COLO668 (cell line): ENCODE results near the gene C1orf198.

Experiments
- DNase-seq: peaks from one replicate; lab custom pipeline; 2025; ENCODE audit not compliant: unreplicated experiment; lab: John Stamatoyannopoulos, UW

The C1orf198 gene

DNA sequence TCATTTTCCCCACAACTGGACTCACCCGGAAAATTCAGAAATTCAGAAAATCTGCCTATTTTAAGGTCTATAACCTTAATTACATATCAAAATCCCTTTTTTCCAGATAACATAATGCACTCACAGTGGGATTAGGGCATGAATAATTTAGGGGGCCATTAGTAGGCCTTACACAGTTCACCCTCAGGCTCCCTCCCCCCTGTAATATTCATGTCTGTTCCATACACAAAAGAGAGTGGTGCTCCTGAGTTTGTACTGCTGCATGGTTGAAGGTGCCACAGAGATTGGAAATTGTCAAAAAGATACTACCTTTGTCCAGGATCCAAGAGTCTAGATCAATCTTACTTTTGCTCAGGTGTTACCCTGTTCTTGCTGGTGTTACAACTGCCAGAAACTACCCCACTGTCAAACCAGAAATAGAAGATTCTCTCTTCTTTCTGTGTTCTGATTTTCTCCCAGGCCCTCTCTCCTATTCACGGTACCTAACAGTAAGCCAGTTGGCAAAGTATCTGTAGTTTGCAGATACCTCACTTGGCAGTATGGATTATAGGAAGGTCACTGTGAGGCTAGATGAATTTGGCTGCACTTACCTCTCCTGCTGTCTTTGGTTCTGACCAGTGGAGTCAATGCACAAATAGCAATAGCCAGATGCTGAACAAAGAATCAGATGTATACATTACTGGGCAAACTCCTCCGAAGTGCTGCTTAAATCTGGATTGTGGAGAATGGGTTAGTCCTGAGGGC, 53.2 kb downstream of the C1orf198 start:
- DNase-seq = no peak

DNA sequence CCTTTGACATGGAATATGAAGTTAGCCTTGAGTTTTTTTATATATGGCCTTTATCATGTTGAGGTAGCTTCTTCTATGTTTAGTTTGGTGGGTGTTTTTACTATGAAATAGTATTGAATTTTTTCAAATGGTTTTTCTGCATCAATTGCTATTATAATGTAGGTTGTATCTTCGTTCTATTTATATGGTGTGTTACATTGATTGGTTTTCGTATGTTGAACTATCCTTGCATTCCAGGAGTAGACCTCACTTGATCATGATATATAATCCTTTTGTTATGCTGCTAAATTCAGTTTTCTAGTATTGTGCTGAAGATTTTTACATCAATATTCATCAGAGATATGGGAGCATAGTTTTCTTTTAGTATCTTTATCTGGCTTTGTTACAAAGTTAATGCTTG, 55.8 kb downstream of the C1orf198 start:
- no peak for DNase-seq

DNA sequence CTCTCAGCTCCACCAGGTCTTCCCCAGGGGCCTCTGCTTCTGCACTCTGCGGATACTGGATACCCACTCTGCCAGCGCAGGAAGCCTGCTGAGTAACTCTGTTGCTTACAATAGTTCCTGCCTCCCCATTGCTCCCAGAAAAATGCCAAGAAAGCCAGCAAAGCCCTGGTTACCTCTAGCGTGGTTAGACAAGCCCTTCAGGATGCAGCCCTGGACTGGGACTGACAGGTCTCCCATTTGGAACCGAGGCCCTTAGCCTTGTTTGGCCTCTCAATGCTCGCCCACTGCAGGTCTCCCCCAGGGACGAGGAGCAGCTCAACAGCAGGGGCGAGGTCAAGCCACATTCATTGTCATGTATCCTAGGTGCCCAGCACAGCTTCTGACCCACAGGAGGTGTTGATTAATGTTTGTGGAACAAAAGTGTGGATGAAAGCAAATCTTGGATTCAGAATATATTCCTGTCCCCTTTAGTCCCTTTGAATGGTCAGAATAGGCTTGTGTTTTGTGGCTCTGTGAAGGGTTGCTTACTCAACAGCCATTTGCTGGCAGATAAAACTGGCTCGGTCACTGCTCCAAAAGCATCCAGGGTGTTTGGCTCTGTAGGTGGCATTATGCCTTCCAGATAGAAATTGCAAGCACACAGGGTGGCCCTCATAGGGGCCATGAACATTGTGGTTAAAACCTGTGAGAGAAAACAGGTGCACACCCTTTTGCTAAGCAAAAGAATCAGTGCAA, 58.9 kb downstream of the C1orf198 start:
- no peak for DNase-seq

DNA sequence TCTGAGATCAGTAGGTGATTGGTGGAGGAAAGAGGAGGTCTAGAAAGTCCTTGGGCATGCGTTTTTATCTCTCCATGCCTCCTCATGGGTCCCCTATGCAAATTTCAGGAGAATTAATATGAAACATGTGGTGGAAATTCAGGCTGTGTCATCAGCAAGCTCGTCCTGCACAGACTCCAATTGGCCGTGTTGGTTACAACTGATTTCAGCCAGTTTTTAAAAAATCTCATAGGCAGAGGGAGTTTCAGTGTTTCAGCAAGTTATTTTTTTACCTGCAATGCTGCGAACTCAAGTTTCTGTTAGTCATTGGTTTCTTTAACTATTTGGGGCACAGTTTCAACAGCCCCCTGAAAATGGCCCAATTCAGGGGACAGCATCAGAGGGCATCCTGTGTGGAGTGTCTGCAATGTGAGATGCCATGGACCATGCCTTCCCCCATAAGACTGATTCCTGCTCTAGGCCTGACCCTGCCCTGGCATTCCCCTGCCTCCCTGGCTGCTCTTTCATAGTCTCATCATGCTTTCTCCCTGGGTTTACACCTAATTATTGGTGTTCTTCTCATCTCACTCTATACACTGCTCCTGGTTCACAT, 59.9 kb downstream of the C1orf198 start:
- DNase-seq = no peak

DNA sequence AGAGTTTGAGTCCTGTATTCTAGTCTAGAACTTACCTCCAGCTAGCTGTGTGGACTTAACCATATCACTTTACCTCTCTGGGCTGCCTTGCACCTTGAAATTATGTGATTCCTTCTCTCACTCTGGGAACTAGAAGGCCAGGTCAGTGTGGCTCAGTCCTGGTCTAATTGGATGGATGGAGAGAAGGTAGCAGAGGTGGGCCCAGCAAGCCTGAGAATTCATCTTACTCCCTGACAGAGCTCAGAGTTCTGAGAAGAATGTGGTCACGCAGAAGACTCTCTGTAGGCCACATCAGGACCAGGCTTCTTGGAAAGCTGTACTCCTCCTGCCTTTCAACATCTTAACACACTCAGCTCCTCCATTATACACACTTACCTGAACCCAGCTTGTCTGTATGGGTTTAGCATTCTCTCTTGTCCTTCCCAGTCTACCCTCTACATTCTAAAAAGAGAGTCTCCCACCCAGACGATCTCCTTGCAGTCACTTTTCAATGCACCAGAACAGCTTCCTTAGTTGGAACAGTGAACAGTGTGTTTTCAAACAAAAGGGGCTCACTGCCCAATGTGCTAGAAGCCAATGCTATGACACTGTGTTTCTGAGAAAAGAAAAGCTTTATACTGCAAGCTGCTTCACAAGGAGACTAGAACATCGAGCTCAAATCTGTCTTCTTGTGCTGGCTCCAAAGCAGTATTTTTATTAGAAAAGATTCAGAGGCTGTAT, 60.6 kb downstream of the C1orf198 start:
- no peak for DNase-seq

DNA sequence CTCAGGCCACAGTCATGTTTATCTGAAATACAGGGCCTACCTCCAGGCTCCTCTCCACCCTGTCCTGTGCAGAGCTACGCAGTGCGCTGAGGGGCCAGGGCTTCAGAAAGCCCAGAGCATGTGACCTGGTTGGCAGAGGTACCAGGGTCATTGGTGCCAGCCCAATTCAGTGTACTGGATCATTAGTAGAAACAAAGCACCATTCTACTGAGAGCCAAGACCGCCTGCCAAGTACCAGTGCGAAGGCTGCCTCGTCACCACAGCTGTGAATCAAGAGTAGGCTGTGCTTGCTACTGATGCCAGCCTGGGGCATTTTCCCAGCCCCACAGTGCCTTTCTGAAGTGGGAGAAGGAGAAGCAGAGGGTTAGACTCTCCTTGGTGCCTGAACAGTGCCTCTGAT, 61.3 kb downstream of the C1orf198 start:
- DNase-seq = no peak

DNA sequence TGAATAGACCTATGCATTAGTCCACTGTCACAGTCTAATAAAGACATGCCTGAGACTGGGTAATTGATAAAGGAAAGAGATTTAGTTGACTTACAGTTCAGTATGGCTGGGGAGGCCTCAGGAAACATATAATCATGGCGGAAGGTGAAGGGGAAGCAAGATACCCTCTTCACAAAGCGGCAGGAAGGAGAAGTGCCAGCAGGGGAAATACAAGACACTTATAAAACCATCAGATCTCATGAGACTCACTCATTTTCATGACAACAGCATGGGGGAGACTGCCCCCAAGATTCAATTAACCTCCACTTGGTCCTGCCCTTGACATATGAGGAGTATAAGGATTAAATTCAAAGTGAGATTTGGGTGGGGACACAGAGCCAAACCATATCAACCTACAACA, 61.8 kb downstream of the C1orf198 start:
- DNase-seq = no peak

DNA sequence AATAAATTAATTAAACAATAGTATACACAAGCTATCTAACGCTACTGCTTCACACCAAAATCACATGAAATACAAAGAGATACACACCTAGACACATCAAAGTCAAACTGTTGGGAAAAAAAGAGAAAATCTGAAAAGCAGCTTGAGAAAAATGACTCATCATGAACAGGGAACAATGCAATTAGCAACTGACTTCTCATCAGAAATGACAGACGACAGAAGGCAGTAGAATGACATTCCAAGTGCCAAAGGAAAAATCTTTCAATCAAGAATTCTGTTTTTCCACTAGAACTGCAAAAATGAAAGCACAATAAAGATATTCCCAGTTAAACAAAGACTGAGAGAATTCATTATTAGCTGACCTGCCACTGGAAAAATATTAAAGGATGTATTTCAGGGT, 63.9 kb downstream of the C1orf198 start:
- no peak for DNase-seq

DNA sequence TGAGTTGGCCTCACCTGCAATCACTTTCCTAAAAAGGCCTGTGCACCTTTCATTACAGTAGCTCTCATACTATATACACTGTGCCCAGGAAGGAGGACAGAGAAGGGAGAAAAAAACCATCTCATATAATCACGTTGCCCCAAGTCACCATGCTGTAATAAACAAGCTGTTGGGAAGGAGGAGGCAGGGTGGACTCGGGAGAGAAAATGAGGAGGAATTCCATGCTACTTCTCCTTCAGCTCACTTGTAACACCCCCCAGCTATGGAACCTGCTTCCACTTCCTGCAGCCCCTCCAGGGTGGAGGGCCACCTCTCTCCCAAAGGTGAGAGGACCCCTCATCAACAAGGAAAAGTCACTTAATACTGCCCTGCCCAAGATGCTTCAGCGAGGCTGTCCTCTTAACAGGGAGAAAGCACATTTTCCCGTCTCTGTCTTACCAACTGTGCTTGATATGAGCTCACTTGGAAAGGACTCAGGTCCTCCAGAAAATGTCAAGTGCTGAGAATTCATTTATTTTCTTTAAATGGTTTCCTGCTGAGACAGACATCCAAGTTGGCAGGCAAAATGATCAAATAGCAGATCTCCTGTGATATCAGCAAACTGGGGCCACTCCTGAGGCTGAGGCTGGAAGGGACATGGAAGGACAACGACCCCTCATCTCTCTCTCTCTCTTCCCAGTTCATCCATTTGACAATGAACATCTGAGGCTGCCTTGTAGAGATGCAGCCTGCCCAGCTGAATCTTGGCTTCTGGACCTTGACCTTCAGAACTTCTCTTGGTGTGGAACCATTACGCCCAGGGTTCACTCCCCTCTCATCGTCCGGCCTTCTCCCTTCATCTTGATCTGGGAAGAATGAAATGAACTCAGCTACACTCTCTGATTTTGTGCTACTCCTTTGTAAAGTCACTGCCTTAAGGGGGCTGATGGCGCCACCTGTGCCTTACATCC, 67.2 kb downstream of the C1orf198 start:
- no peak for DNase-seq

DNA sequence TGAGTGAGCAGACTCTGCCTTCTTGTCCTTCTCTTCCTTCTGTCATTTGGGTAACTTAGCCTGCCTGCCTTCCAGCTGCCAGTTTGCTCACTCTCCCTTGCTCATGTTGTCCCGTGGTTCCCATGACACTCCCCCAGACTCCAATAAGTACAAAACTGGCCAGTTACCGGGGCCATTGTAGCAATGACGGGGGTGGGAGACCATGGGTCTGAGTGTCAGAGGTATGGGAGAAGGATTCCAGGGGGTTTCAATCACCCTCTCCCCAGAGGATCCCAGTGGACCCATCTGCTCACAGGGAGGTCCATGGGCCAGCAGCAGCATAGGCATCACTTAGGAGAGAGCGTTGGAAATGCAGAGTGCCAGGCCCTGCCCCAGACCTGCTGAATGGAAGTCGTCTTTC, 69.8 kb downstream of the C1orf198 start:
- no peak for DNase-seq

DNA sequence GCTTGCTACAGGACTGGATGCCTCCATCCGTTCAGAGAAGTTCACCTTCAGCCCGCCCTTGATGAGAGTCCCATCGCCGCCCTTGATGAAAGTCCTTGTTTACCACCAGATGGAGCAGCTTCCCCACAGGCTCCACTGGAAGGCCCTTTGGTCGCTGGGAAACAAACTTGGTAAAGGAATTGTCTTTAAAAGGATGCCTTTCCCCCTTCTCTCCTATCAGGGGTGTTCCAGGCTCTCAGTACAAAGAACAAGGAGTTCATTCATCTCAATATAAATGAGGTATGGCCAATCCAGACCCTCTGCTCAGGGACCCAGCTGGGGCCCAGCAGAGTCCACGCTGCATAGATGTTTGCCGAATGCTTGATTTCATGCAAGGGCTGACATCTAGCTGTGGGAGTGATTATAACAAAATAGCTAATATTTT, 70.4 kb downstream of the C1orf198 start:
- DNase-seq = peak; percentile 44

DNA sequence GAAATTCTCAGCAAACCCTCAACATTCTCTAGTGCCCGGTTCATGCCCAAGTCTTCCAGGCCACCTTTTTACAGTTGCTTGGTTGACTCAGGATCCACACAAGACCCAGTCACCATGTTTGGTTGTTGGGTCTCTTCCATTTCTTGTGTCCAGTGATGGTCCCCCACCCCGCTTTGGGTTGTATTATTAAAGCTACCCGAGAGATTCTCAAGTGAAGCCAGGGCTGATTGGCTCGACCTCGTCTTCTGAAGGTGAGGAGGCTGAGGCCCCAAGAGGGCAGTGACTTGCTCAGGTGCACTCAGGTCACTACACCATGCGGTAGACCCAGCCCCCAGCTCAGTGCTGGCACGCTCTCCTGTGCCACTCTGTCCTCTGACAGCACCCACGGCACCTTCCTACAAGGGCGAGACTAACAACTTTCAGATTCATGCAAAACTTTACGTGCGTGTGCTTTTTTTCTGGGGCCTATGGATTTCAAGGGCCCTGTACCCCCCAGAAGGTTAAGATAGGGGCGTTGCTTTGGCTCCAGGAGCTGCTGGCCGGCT, 70.9 kb downstream of the C1orf198 start:
- DNase-seq = no peak

DNA sequence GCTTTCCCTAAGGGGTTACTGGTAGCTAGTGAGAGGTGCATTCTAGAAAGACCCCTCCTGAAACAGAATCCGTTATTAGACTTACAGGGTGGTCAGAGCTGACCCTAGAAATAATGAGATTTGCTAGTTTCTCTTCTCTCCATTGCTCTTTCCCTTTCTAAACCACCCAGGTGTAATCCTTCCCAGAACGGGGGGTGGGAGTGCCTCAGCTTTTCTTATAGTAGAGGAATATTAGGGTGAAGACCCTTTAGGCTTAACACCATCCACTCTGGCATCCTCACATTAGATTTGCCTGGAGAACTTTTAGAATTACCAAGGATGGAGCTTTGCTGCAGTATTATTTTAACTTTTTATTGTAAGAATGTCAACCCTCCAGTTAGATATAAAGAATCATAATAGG, 71.7 kb downstream of the C1orf198 start:
- DNase-seq = no peak

DNA sequence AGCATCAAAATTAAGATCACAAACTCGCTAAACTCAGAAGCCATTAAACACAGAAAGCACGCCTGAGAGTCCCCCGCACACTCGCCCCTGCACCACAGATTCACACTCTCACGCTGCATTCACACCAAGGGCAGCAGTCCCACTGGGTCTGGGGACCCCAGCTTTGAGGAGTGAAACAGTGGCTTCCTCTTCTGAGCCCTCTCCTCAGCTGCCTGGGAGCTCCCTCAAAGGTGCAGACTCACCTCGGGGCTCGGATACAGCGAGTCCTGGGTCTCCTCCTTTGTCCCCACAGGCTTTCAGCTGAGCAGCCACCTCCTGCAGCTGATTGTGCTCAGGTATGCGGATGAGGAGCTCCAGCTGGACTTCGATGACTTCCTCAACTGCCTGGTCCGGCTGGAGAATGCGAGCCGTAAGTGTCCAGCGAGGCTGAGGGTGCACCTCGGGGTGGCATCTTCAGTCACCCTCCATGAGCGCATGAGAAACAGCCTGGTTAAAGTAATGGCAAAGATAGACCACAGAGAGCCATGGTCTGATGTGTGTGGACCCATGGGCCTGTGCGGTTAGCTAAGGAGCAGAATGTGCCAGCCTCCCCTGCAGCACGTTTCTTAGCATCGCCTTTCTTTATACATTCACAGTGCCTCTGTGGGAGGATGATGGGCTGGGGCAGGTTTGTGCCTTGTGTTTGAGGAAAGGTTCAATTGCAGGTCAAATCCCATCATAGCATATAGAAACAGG, 73.3 kb downstream of the C1orf198 start:
- no peak for DNase-seq

DNA sequence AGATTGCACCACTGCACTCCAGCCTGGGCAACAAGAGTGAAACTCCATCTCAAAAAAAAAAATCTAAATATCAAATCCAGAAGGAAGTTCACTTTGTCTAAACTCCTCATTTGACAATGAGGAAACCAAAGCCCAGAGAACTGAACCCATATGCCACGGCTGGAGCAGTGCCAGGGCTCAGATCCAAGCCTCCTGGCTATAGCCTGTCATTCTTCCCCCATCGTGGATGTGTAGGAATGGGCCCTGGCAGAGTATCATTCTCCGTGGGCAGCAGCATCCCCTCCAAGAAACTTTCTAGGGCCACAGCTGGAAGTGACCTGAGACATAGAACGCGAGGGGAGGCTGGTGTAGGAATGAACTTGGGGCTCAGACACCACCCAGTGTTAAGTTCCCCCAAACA, 73.9 kb downstream of the C1orf198 start:
- no peak for DNase-seq

DNA sequence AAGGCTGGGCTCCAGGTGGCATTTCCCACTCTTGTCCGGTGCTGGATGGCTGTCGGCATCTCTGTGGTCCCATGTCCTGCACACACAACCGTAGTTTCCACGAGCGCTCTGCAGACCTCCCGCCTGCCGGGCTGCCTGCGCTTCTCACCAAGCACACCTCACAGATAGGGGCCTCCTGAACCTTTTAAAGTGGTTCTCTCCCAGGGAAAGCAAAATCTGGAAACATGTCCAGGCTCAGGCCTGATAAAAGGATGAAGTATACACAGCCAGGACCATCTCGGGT, 74.9 kb downstream of the C1orf198 start:
- no peak for DNase-seq

DNA sequence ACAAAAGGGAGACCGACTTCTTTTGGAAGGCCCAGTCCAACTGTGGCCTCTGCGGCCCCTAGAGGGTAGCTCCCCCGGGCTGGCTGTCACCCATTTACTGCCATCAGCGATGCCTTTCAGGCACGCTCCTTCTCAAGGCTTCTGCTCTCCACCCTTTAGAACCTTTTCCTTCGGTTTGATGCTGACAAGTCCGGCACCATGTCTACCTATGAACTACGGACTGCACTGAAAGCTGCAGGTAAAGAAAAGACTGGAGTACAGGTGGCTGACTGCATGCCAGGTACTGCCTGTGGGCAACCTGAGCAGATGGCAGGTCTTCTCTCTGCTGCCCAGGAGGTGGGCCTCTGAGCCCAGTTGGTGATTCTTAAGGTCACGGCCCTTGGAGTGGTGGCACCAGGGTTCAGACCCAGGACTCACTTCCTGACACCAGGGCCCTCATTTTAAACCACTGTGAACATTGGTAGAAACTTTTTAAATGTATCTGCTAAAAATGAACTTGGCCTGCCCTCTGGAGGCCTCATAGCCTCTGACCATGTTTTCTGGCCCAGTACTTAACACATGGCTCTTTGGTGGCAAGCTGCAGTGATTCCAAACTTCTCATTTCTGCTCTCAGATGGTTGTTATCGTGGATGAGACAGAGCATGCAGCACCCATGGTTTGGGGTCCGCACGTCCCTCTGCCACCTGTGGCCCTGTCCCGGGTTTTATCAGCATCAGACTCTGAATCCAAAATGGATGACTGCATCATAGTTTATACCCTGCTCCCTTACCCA, 75.4 kb downstream of the C1orf198 start:
- peak; percentile 26 for DNase-seq

DNA sequence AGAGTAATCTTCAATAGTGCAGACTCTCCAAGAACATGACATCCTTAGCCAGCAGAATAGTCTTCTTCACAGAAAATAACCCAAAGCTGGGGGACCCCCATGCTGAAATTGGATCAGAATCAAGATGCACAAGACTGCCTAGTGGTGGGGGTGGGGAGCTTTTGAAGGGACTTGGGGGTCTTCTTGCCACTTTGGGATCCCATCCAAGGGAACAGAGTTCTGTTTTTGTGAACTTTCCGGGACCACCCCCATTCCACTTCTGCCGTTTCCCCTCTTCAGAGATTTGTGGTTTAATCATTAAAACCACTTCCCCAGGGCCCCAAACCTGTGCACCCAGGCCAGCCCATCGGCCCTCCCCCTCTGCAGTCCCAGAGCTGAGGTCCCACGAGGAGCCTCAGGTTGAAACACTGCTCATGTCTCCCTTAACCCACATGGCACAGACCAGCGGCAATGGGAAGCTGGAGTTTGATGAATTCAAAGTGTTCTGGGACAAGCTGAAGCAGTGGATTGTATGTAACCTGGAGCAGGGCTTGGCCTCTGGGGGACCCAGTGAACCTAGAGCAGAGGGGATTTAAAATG, 76.2 kb downstream of the C1orf198 start:
- DNase-seq = no peak

DNA sequence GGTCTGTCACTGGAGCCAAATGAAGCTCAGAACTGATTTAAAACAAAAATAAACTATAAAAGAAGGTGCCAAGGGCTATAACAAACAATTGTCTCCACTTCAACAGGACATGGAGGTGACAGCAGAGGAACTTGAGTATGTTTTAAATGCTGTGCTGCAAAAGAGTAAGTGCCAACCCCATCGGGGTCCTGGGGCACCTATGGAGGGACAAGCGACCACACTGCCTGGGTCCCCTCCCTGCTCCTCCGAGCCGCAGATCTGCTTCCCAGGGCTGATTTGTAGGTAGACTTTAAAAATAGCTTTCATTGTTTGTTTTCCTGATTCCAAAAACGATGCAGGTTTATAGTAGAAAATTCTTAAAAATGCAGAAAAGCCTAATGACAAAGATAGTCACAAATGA, 78.3 kb downstream of the C1orf198 start:
- no peak for DNase-seq
